ENCODE measurements around the gene SKOR2. TPM values are rescaled to one million over a fixed set of nuclear protein-coding genes. Genes with fewer than 3 reads are reported as not detected.

Gene SKOR2
- total and polyA plus RNA-seq, 9 of the 15 experiments (the other 6 are each of a cell fraction or from before 2014, with no cell fraction given), result not detected

DNA sequence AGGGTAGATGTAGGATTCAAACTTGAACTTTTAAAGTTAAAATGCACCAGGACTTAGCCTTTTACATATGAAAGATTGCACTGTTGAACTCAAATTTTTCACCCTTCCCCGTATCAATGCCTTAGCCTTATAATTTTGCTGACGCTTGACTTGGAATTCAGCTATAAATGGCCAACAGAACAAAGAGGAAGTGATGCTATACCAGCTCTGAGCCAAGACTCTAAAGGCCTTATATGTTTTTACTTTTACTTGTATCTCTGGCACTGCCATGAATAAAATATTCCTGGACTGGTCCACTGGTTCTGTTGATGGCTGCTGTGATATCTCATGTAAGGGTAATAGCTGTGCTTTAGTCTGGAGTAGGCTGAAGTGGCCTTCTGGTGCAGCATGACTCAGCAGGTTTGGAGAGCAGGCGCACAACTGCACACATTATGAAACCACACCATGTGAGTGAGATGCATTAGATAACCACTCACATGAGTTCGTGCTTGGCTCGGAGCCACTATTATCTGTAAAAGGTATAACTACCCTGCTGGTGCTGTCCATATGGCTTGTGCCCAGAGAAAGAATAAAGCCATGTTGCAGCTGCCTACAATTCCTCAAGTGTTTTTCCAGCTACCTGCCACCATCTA, 66.9 kb downstream of the SKOR2 start (continued):
- TF ChIP-seq, protein P1, sequence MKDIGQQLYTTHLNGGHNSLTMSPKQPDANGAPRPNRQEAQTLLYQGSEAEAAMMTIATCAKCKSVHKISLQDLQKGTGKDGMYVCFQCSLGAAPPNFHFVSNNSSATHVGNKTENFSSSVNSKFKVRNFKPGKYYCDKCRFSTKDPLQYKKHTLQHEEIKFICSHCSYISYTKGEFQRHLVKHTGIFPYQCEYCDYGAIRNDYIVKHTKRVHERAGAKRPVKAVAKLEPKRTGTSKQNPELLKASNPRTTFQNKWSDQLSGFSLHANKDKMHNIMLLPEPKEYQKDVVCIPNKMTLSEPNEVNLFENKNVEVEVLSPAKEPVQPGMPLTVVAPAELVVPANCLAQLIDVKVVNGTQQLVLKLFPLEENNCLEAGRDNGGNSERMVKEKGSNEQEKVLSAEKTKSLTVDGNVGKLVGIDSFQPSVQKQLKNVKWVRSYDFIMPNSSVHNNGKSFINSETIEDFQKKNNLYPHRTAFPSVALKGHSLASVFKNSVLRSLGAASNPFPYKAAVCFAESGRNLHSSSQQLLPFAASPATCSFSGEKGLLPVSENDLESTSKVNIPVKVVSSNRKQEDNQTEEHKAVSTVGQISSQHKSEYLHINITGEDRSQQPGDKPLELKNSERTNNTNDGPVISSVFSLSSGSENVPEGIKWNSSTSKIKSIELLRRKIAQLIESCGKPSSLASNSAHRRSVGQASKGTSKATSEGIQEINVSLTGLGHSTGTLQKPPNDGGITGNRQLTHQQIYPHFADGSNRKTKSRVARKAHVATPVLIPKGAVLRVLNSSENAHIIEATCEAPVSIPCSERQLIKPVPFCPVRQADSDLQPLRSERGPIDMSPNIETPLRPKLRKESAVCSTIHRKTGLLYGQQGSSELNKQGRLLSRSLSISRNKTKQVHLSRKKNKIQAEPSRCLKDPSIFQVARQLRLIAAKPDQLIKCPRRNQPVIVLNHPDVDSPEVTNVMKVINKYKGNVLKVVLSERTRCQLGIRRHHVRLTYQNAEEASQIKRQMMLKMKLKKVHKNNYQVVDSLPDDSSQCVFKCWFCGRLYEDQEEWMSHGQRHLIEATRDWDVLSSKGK (CRISPR knock-in tag; IDR thresholded peaks at IDR 0.05), result no peak
- no peak for TF ChIP-seq SMARCC2 (IDR thresholded peaks at IDR 0.05; ENCODE audit: low read depth)
- TF ChIP-seq CXXC5 (CRISPR knock-in tag; IDR thresholded peaks at IDR 0.05), result no peak; the same call in 1 of the 2 replicates
- peak; percentile 36; the same call in 1 of the 2 replicates for TF ChIP-seq ELF1 (tag; IDR thresholded peaks at IDR 0.05)
- TF ChIP-seq ZNF766 (CRISPR knock-in tag; conservative IDR thresholded peaks at IDR 0.05), result peak; percentile 94
- TF ChIP-seq HNRNPUL1 (IDR thresholded peaks at IDR 0.05; ENCODE audit: low read length), result no peak
- TF ChIP-seq, protein P2, sequence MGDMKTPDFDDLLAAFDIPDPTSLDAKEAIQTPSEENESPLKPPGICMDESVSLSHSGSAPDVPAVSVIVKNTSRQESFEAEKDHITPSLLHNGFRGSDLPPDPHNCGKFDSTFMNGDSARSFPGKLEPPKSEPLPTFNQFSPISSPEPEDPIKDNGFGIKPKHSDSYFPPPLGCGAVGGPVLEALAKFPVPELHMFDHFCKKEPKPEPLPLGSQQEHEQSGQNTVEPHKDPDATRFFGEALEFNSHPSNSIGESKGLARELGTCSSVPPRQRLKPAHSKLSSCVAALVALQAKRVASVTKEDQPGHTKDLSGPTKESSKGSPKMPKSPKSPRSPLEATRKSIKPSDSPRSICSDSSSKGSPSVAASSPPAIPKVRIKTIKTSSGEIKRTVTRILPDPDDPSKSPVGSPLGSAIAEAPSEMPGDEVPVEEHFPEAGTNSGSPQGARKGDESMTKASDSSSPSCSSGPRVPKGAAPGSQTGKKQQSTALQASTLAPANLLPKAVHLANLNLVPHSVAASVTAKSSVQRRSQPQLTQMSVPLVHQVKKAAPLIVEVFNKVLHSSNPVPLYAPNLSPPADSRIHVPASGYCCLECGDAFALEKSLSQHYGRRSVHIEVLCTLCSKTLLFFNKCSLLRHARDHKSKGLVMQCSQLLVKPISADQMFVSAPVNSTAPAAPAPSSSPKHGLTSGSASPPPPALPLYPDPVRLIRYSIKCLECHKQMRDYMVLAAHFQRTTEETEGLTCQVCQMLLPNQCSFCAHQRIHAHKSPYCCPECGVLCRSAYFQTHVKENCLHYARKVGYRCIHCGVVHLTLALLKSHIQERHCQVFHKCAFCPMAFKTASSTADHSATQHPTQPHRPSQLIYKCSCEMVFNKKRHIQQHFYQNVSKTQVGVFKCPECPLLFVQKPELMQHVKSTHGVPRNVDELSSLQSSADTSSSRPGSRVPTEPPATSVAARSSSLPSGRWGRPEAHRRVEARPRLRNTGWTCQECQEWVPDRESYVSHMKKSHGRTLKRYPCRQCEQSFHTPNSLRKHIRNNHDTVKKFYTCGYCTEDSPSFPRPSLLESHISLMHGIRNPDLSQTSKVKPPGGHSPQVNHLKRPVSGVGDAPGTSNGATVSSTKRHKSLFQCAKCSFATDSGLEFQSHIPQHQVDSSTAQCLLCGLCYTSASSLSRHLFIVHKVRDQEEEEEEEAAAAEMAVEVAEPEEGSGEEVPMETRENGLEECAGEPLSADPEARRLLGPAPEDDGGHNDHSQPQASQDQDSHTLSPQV (IDR thresholded peaks at IDR 0.05), result peak; percentile 65
- no peak for TF ChIP-seq DIDO1 (tag; IDR thresholded peaks at IDR 0.05; ENCODE audit: low read depth)
- TF ChIP-seq BRD9 (IDR thresholded peaks at IDR 0.05; ENCODE audit: low read depth, partially characterized antibody), result no peak
- no peak for TF ChIP-seq NFXL1 (CRISPR knock-in tag; IDR thresholded peaks at IDR 0.05)
- no peak for TF ChIP-seq HNRNPLL (IDR thresholded peaks at IDR 0.05; ENCODE audit: low read depth, low read length, poor library complexity, severe bottlenecking)
- TF ChIP-seq DNMT1 (IDR thresholded peaks at IDR 0.05), result no peak
- no peak for TF ChIP-seq ZNF140 (CRISPR knock-in tag; IDR thresholded peaks at IDR 0.05)
- TF ChIP-seq ZNF212 (CRISPR knock-in tag; IDR thresholded peaks at IDR 0.05), result no peak
- 0 out of 2 replicates have a peak, but pooled peaks have one; percentile 8 for TF ChIP-seq ZFX (CRISPR knock-in tag; IDR thresholded peaks at IDR 0.05)
- TF ChIP-seq SIN3A (IDR thresholded peaks at IDR 0.05; ENCODE audit: borderline replicate concordance in 2 of 2, control insufficient read depth in 1 of 2, low read depth in 2 of 2, low read length in 2 of 2), result no peak
